ENCODE data around the gene RGL4. TPM values are rescaled to one million over a fixed set of nuclear protein-coding genes. Genes with fewer than 3 reads are reported as not detected.

Gene RGL4
- total RNA-seq, 1 donor from 2014 or later: not detected

- DNase-seq (ENCODE audit: low read depth): no peak
- no peak for TF ChIP-seq CTCF (conservative IDR thresholded peaks at IDR 0.05; ENCODE audit: low read depth, low read length)
- no peak overlapping the region for H3K4me3 ChIP-seq (ENCODE audit: low read depth, low read length)
Observed at GRCh38 chr22:23688571-23688970, 2.2 kb upstream of the RGL4 start.

- no peak for DNase-seq (ENCODE audit: low read depth)
- no peak for TF ChIP-seq CTCF (conservative IDR thresholded peaks at IDR 0.05; ENCODE audit: low read depth, low read length)
- H3K4me3 ChIP-seq (ENCODE audit: low read depth, low read length): no peak overlapping the region
Observed at GRCh38 chr22:23689414-23689813, 1.4 kb upstream of the RGL4 start.

GRCh38 chr22:23691748-23692423 is 1.1 kb downstream of the RGL4 start:
- H3K4me3 ChIP-seq (ENCODE audit: low read depth, low read length): no peak overlapping the region
- no peak for DNase-seq (ENCODE audit: low read depth)
- TF ChIP-seq CTCF (conservative IDR thresholded peaks at IDR 0.05; ENCODE audit: low read depth, low read length): no peak

- no peak for DNase-seq (ENCODE audit: low read depth)
- TF ChIP-seq CTCF (conservative IDR thresholded peaks at IDR 0.05; ENCODE audit: low read depth, low read length): no peak
Observed at GRCh38 chr22:23692598-23693291, 1.9 kb downstream of the RGL4 start.

GRCh38 chr22:23693979-23694680 is 3.3 kb downstream of the RGL4 start:
- no peak overlapping the region for H3K4me3 ChIP-seq (ENCODE audit: low read depth, low read length)
- no peak for DNase-seq (ENCODE audit: low read depth)
- TF ChIP-seq CTCF (conservative IDR thresholded peaks at IDR 0.05; ENCODE audit: low read depth, low read length): no peak

More at GRCh38 chr22:23692598-23693291, 1.9 kb downstream of the RGL4 start:
- no peak overlapping the region for H3K4me3 ChIP-seq (ENCODE audit: low read depth, low read length)

- TF ChIP-seq CTCF (conservative IDR thresholded peaks at IDR 0.05; ENCODE audit: low read depth, low read length): no peak
- no peak for DNase-seq (ENCODE audit: low read depth)
- H3K4me3 ChIP-seq (ENCODE audit: low read depth, low read length): no peak overlapping the region
Observed at GRCh38 chr22:23695141-23695540, 4.3 kb downstream of the RGL4 start.
